WTC11 (cell line): ENCODE data around the gene ITGAE.
"Not testable (repeated sequence)": the region's sequence is repeated elsewhere in the genome, so short reads cannot be mapped to it uniquely, and the experiment has no call there.

Source experiments
- CBFB ChIP-seq: sonication (generic); formaldehyde crosslinking; IDR thresholded peaks from 2 replicates; pipeline ENCODE4 v1.8.1; 2022; ENCODE audit warnings: mild to moderate bottlenecking, low read depth, missing genetic modification reagents
- CREB1 ChIP-seq: sonication (generic); formaldehyde crosslinking; IDR thresholded peaks from 2 replicates; pipeline ENCODE4 v1.8.0; 2023; ENCODE audit warnings: mild to moderate bottlenecking, missing genetic modification reagents
- PREB ChIP-seq: sonication (generic); formaldehyde crosslinking; IDR thresholded peaks from 2 replicates; pipeline ENCODE4 v1.8.1; 2022; ENCODE audit warnings: mild to moderate bottlenecking, missing genetic modification reagents, moderate library complexity, borderline replicate concordance
- SMAD4 ChIP-seq: sonication (generic); formaldehyde crosslinking; IDR thresholded peaks from 2 replicates; pipeline ENCODE4 v1.8.0; 2022; ENCODE audit warnings: mild to moderate bottlenecking, missing genetic modification reagents
- TEAD4 ChIP-seq: sonication (generic); formaldehyde crosslinking; IDR thresholded peaks from 2 replicates; pipeline ENCODE4 v1.8.0; 2022; ENCODE audit warnings: mild to moderate bottlenecking, missing genetic modification reagents
- ZNF281 ChIP-seq: sonication (generic); formaldehyde crosslinking; IDR thresholded peaks from 2 replicates; pipeline ENCODE4 v1.8.0; 2023; ENCODE audit warnings: mild to moderate bottlenecking, missing genetic modification reagents

- TF ChIP-seq ZNF281 (CRISPR knock-in tag); SMAD4 (CRISPR knock-in tag); CREB1 (CRISPR knock-in tag); TEAD4; PREB (CRISPR knock-in tag); CBFB (CRISPR knock-in tag): not testable (repeated sequence)
These were observed 95.3 kb downstream of the ITGAE start for GRCh38 chr17:3705718-3705984.
